IPS-18c (cell line): ENCODE results near the gene C16orf87.

Source experiments
- H3K4me3 ChIP-seq: 2 replicates; pipeline ENCODE4 v1.7.0; 2013; ENCODE audit warnings: low read depth, mild to moderate bottlenecking, low read length, moderate library complexity; ENCODE audit not compliant: insufficient read depth
- H3K9me3 ChIP-seq: one replicate; pipeline ENCODE4 v1.6.1; 2013; ENCODE audit warnings: mild to moderate bottlenecking, low read length, moderate library complexity; ENCODE audit not compliant: control insufficient read depth, insufficient read depth

Gene C16orf87

GRCh38 chr16:46813611-46814010 is 17.4 kb downstream of the C16orf87 start:
- Histone ChIP-seq H3K9me3 (no peaks in the 10 kb centered on the region), H3K4me3 (no peak overlapping the region)

GRCh38 chr16:46812781-46813540 is 18.0 kb downstream of the C16orf87 start:
- Histone ChIP-seq H3K4me3 (no peak overlapping the region), H3K9me3 (no peaks in the 10 kb centered on the region)

- Histone ChIP-seq H3K4me3 (no peak overlapping the region), H3K9me3 (no peaks in the 10 kb centered on the region)
Measured at GRCh38 chr16:46811682-46812081, 19.3 kb downstream of the C16orf87 start.

GRCh38 chr16:46808997-46809396 is 22.0 kb downstream of the C16orf87 start:
- no peak overlapping the region for H3K4me3 ChIP-seq
- H3K9me3 ChIP-seq: no peaks in the 10 kb centered on the region

- Histone ChIP-seq H3K4me3 (no peak overlapping the region), H3K9me3 (no peaks in the 10 kb centered on the region)
Measured at GRCh38 chr16:46807336-46807735, 23.6 kb downstream of the C16orf87 start.

GRCh38 chr16:46803373-46803772 is 27.6 kb downstream of the C16orf87 start:
- Histone ChIP-seq H3K4me3 (no peak overlapping the region), H3K9me3 (no peaks in the 10 kb centered on the region)

GRCh38 chr16:46801428-46802049 is 29.4 kb downstream of the C16orf87 start:
- no peaks in the 10 kb centered on the region for H3K9me3 ChIP-seq
- no peak overlapping the region for H3K4me3 ChIP-seq

- H3K4me3 ChIP-seq: no peak overlapping the region
- no peaks in the 10 kb centered on the region for H3K9me3 ChIP-seq
Measured at GRCh38 chr16:46800494-46800893, 30.5 kb downstream of the C16orf87 start.

- no peaks in the 10 kb centered on the region for H3K9me3 ChIP-seq
- no peak overlapping the region for H3K4me3 ChIP-seq
Measured at GRCh38 chr16:46797501-46797900, 33.5 kb downstream of the C16orf87 start.

- no peak overlapping the region for H3K4me3 ChIP-seq
- no peaks in the 10 kb centered on the region for H3K9me3 ChIP-seq
Measured at GRCh38 chr16:46796764-46797269, 34.2 kb downstream of the C16orf87 start.

- H3K4me3 ChIP-seq: no peak overlapping the region
Measured at GRCh38 chr16:46793841-46794240, 37.1 kb downstream of the C16orf87 start.

GRCh38 chr16:46790599-46791270 is 40.2 kb downstream of the C16orf87 start:
- peaks cover 3% of the 10 kb centered on the region for H3K9me3 ChIP-seq
- peak overlapping the region; percentile 84; the same call in 1 of the 2 replicates for H3K4me3 ChIP-seq

More at GRCh38 chr16:46793841-46794240, 37.1 kb downstream of the C16orf87 start:
- H3K9me3 ChIP-seq: no peaks in the 10 kb centered on the region

- peak overlapping the region; percentile 84 for H3K4me3 ChIP-seq
- peaks cover 3% of the 10 kb centered on the region for H3K9me3 ChIP-seq
Measured at GRCh38 chr16:46789499-46790414, 41.2 kb downstream of the C16orf87 start.

- peaks cover 3% of the 10 kb centered on the region for H3K9me3 ChIP-seq
- no peak overlapping the region for H3K4me3 ChIP-seq
Measured at GRCh38 chr16:46788891-46789474, 42.0 kb downstream of the C16orf87 start.

GRCh38 chr16:46787909-46788308 is 43.1 kb downstream of the C16orf87 start:
- peaks cover 3% of the 10 kb centered on the region for H3K9me3 ChIP-seq
- no peak overlapping the region for H3K4me3 ChIP-seq

- Histone ChIP-seq H3K9me3 (peaks cover 3% of the 10 kb centered on the region), H3K4me3 (no peak overlapping the region)
Measured at GRCh38 chr16:46785076-46785845, 45.7 kb downstream of the C16orf87 start.
